ENCODE data around the gene NDUFS7.
"Not testable (repeated sequence)": the region's sequence is repeated elsewhere in the genome, so short reads cannot be mapped to it uniquely, and the experiment has no call there.

NDUFS7 gene

GRCh38 chr19:1416014-1416841, 32.5 kb downstream of the NDUFS7 start:
- no peak for DNase-seq (ENCODE audit: low read depth in 3 of 3, low spot score in 1 of 3)

GRCh38 chr19:1417145-1417544, 33.4 kb downstream of the NDUFS7 start:
- no peak for DNase-seq (ENCODE audit: low read depth in 3 of 3, low spot score in 1 of 3)

GRCh38 chr19:1417681-1418495, 34.2 kb downstream of the NDUFS7 start:
- no peak for DNase-seq (ENCODE audit: low read depth in 3 of 3, low spot score in 1 of 3)

GRCh38 chr19:1418496-1418775, 34.7 kb downstream of the NDUFS7 start:
- no peak for DNase-seq (ENCODE audit: low read depth in 3 of 3, low spot score in 1 of 3)

GRCh38 chr19:1418951-1419738, 35.4 kb downstream of the NDUFS7 start:
- no peak for DNase-seq (ENCODE audit: low read depth in 3 of 3, low spot score in 1 of 3)

GRCh38 chr19:1420085-1420484, 36.4 kb downstream of the NDUFS7 start:
- not testable (repeated sequence) for DNase-seq (ENCODE audit: low read depth in 3 of 3, low spot score in 1 of 3)

DNA sequence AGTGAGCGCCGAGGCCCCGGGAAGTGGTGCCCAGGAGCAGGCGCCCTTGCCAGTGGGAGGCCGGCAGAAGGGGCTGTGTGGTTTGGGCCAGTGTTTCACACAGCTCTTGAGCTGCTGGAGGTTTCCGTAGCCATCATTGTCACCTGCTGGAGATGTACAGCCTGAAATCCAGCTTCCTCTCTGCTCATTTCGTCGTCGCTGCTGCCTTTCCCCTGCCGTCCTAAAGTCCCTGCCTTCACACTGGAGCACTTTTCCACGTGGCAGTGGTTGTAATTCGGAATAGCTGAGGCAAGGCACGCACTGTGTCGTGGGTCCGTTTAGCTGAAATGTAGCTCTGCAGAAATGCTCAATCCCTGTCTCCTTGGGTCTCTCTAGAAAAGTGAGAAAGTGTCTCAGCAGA, 36.9 kb downstream of the NDUFS7 start:
- no peak for DNase-seq (ENCODE audit: low read depth in 3 of 3, low spot score in 1 of 3)

DNA sequence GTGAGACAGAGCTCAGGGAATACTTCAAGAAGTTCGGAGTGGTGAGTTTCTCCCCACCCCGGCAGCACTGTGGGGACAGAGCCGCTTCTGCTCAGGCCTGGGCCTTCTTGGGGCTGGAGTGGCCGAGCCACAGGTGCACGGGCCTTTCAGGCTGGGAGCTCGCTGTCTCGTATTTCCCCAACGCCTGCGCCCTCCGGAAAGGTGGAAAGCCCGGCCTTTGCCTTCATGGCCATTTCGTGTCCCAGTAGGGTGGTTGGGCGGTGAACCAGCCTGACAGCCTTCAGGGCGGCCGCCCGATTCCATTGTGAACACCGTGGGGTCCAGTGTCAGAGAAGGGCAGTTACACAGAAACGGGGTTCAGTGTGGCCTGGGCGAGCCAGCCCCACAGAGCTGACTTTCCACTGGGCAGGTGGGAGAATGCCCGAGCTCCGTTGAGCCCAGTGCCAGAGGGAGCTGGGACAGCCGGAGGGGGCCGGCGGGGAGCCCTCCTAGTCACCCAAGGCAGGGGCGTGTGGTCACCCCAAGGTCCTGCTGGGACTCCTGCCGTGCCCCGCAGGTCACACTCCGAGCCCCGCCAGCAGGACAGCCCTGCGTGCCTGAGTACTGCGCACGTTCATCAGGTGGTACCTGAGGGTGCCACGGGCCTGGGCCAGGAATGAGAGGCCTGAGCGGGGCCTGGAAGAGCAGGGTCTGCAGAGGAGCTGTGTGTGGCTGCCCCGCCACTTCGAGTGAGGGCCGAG, 37.7 kb downstream of the NDUFS7 start:
- DNase-seq (ENCODE audit: low read depth in 3 of 3, low spot score in 1 of 3), result no peak

- no peak for DNase-seq (ENCODE audit: low read depth in 3 of 3, low spot score in 1 of 3)
Measured at GRCh38 chr19:1421958-1422305, 38.2 kb downstream of the NDUFS7 start.

- no peak for DNase-seq (ENCODE audit: low read depth in 3 of 3, low spot score in 1 of 3)
Measured at GRCh38 chr19:1422360-1422759, 38.7 kb downstream of the NDUFS7 start.

DNA sequence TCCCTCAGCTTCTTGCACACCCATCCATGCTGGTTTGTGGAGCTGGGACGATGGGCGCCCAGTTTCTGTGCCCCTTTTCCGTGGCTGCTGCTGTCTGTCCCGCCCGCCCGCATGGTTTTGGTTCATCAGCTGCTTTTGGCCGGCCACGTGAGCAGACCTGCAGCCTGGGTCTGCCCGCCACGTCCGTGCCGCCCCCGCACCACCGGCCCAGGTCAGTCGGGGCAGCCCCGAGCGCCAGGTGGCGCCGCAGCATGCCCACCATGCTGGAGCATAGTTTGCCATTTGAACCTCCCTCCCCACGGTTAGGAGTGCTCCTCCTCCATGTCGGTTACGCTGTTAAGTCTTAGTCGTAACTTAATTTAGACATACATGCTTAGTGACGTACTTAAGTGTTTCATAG, 39.2 kb downstream of the NDUFS7 start:
- DNase-seq (ENCODE audit: low read depth in 3 of 3, low spot score in 1 of 3), result no peak

DNA sequence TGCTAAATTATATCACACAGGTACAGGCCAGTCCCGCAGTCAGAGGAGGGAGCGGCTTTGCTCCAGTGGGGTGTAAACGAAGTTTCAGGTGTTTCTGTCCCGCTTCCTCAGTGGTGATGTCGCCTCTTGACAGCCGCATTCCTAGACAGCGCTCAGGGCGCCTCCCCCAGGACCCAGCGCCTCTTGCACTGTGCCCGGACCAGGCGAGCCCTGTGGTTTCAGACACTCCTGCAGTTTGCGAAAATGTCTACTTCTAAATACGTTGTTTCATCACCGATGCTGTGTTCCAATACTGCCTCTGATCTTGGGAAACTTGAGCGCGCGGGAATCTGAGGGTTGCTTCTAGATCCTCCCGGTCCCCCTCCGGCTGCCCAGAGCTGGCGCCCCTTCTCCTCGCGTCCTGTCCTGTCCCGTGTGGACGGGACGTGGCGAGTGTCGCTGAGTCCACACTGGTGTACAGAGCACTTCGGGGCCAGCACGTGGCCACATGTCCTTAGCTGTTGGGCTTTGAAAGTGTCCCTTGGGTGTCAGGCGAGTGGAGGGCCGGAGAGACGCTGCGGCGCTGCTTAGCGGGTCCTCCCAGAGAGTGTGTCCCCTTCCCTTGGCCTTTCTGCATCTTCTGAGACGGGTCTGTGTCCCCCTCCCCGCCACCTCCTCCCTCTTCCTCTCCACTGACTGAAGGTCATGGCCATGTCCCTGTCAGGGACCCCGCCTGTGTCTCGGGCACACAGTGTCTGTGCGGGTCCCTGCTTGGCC, 39.9 kb downstream of the NDUFS7 start:
- DNase-seq (ENCODE audit: low read depth in 3 of 3, low spot score in 1 of 3), result no peak

DNA sequence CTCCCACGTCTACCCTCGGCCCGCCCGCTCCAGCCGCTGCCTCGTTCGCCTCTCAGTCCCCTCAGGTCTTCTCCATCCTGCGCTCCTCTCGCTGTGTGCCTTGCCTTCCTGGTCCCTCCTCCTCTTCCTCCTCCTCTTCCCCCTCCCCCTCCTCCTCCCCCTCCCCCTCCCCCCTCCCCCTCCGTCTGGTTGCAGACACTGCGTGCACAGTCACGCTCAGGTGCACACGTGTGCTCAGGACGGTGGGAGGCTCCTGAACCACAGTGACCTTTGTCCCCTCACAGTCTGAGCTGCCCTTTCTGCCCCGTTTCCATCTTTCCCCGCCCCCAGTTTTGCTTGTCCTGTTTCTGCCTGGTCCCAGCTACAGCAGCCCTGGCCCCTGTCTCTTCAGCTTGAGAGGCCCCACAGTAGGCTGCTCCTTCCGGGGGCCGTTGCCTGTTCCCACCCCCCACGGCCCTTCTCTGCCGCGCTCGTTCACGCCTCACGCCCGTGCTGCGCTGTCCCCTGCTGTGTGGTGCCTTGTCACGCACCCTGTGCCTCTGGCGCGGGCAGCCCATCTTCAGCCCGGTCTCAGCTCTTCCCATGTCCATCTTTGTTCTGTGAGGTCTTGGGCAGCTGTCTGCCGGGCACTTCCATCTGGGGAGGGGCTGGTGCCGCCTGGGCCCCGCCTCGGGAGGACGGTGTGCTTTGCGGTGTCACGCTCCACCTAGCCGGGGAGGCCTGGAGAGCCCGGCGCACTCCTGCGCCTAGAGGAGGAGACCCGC, 40.7 kb downstream of the NDUFS7 start:
- no peak for DNase-seq (ENCODE audit: low read depth in 3 of 3, low spot score in 1 of 3)

DNA sequence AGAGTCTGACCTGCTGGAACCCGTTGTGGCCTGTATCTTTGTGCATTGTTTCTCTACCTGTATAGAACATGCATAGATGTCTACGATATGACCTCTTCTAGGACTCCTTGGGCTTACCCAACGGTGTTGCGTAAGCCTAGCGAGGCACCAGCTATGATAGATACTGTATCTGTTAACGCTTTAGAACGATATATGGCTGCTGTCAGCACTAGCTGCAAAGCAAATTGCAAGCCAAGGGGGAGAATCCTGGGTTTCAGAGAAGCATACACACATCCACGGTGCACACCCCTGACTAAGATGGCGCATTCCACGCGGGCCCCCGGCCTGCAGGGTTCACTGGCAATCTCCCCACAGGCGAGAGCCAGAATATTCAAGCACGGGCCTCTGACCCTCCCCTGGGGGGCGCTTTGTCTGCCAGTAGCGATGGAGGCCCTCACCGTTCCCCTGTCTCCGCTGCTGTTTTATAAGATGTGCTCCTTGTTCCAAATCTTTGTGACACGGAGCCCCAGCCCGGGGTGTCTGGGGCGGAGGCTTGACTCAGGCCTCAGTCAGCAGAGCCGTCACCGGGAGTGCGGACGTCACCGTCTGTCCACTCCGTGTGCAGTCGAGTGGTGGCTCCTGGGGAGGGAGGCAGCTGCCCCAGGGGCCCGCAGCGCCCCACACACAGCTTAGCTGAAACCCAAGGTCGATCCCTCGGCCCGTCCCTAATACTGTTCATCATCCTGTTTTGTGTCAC, 41.6 kb downstream of the NDUFS7 start:
- no peak for DNase-seq (ENCODE audit: low read depth in 3 of 3, low spot score in 1 of 3)

- no peak for DNase-seq (ENCODE audit: low read depth in 3 of 3, low spot score in 1 of 3)
Measured at GRCh38 chr19:1425902-1426301, 42.2 kb downstream of the NDUFS7 start.

DNA sequence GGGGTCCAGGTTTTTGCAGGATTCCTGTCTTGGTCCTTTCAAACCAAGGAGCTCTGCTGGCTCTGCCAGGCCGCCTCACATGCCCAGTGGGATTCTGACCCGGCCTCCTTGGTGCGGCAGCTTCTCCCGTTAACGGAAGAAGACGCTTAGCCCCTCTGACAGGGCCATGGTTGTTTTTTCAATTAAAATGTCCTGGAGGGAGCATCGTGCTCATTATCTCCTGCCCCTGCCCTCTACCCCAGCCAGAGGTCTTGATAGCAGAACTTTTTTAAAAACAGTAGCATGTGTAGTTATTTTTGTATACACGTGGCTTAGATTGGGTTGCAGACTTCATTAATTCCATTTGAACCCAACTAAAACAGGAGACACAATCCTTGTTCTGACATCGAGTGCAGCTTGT, 43.0 kb downstream of the NDUFS7 start:
- DNase-seq (ENCODE audit: low read depth in 3 of 3, low spot score in 1 of 3), result no peak

DNA sequence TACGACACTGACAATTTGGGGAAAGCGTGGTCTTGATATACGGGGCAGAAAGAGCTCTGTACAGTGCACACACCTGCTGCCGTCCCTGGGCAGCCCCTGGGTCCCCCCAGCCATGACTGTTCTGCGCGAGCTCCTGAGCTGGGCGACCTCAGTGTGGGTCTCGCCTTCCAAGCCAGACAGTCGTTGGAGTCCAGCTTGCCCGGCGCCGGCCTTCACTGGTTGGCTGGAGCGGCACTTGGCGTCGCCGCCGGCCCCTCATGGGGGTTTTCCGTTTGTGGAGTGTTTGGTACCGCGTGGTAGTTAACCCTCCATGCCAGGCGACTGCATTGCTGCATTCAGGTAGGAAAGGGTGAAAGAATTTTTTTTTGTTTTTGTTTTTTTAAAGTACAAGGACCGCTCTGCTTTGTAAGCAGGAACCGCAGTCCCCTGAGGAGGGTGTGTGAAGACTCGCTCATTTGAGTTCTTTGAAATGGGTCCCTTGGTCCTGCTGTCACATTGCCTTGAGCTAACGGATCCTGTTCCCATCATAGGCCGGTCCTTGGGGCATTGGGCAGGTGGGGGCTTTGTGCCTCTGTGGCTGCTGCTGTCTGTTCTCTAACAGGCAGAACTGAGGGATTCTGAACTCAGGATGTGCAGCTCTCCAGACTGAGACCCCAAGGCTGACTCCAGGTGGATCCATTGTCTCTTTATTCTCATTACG, 43.7 kb downstream of the NDUFS7 start:
- no peak for DNase-seq (ENCODE audit: low read depth in 3 of 3, low spot score in 1 of 3)

DNA sequence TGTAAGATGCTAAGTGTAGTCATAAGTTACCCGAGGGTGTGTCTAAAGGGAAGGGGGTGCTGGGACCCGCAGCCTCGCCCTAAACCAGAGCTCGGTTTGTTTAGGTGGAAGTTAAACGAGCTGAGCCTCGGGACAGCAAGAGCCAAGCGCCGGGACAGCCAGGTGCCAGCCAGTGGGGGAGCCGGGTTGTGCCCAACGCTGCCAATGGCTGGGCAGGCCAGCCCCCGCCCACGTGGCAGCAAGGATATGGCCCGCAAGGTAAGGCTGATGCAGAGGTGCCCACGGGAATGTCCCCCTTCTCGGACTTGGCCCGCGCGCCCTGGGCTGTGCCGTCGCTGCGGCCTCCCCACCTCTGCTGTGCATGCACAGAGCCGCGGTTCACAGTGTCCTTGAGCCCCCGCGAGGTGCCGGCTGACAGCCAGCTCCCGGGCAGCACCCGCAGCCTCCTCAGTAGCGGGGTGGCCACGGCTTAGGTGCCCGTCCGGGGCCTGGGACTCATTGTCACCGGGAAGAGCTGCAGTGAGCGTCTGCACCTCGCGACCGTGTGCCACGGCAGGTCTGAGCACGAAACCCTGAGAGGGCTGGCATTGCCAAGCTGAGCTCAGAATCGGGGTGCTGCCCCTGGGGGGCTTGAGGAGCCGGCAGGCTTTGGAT, 45.2 kb downstream of the NDUFS7 start:
- no peak for DNase-seq (ENCODE audit: low read depth in 3 of 3, low spot score in 1 of 3)
